Measurements from ENCODE around the gene CEP97.

GRCh38 chr3:101810022-101810418, 85.6 kb downstream of the CEP97 start:
- TF ChIP-seq POLR2AphosphoS5 (IDR thresholded peaks at IDR 0.05; ENCODE audit: borderline replicate concordance, low read depth, low read length) (no peak), EZH2 (IDR thresholded peaks at IDR 0.05) (no peak), FOXP2 (optimal IDR thresholded peaks at IDR 0.05; ENCODE audit: control extremely low read depth, extremely low read length, insufficient read depth) (no peak)

Measured in SK-N-MC (cell line).